HCT116 (cell line): ENCODE results near the gene LIN9. TPM values are rescaled to one million over a fixed set of nuclear protein-coding genes. Genes with fewer than 3 reads are reported as not detected.
A peak's percentile ranks its signal among the peaks of the same experiment; 100 is the strongest.

Experiments
- ATAC-seq: fragments of 200-7000 bp; cut with Tn5 transposase; 2 replicates; pipeline ENCODE4 v1.9.1; 2020; ENCODE audit warnings: mild to moderate bottlenecking, moderate library complexity
- BruUV-seq: library from RNA; stranded (reverse); fragments of 400-500 nt; replicated peaks from 2 replicates; lab custom pipeline; 2021; lab: Mats Ljungman, UMichigan
- CTCF ChIA-PET: fragments of 300-600 bp; sonication (Branson Sonifier 250); formaldehyde crosslinking; loops from one replicate; lab custom pipeline; 2021; ENCODE audit warnings: antibody characterized with exemption; lab: Charles Lee
- POLR2A ChIA-PET: fragments of 300-600, 350-600 bp; sonication (Branson Sonifier 250); formaldehyde crosslinking; loops from one replicate; lab custom pipeline; 2021; ENCODE audit warnings: antibody characterized with exemption; lab: Charles Lee
- RAD21 ChIA-PET, 2 experiments: fragments of 300-600 bp; sonication (Branson Sonifier 250); formaldehyde crosslinking; loops; one replicate each; lab custom pipeline; 2023; ENCODE audit warnings: low total read pairs in 2 of 2; ENCODE audit not compliant: uncharacterized antibody in 2 of 2, unreplicated experiment in 2 of 2, low non-redundant PET in 1 of 2; lab: Charles Lee
- DNase-seq: peaks from one replicate; pipeline ENCODE4 v3.0.0-alpha.2; 2010; ENCODE audit warnings: low read depth, low spot score
- H2AFZ ChIP-seq: fragments of 200-600 bp; shearing (Covaris generic), sonication (generic); 2 replicates; pipeline ENCODE4 v1.6.1; 2017; ENCODE audit warnings: low read depth, mixed run types, mixed read lengths, antibody characterized with exemption, low read length; ENCODE audit not compliant: poor library complexity, severe bottlenecking
- H3K27ac ChIP-seq: 2 replicates; pipeline ENCODE4 v1.5.1; 2012; ENCODE audit warnings: low read depth, low read length
- H3K27me3 ChIP-seq: fragments of 200-600 bp; sonication (generic); 2 replicates; pipeline ENCODE4 v1.6.1; 2016; ENCODE audit warnings: mixed run types, low read length, mixed read lengths; ENCODE audit not compliant: insufficient read depth
- H3K36me3 ChIP-seq, 2 experiments: fragments of 200-500 bp in 1 of 2; fragments of 200-600 bp in 1 of 2; sonication (Bioruptor generic) in 1 of 2; sonication (generic) in 1 of 2; 2 replicates each; pipeline versions ENCODE4 v1.5.1 to v1.6.1; 2014 to 2016; ENCODE audit warnings: low read length in 2 of 2, inconsistent platforms in 1 of 2, mixed read lengths in 1 of 2, mixed run types in 1 of 2; ENCODE audit not compliant: insufficient read depth in 2 of 2, control insufficient read depth in 1 of 2
- H3K4me1 ChIP-seq, 2 experiments: fragments of 200-600 bp in 1 of 2; sonication (generic) in 1 of 2; 2 replicates each; pipeline versions ENCODE4 v1.5.1 to v1.6.1; 2012 to 2017; ENCODE audit warnings: low read length in 2 of 2, inconsistent platforms in 1 of 2, mild to moderate bottlenecking in 1 of 2, mixed read lengths in 1 of 2, mixed run types in 1 of 2, moderate library complexity in 1 of 2; ENCODE audit not compliant: insufficient read depth in 2 of 2, control insufficient read depth in 1 of 2
- H3K4me2 ChIP-seq: fragments of 200-600 bp; sonication (generic); 2 replicates; pipeline ENCODE4 v1.6.1; 2017; ENCODE audit warnings: mixed run types, low read length, mixed read lengths
- H3K4me3 ChIP-seq, 2 experiments: fragments of 200-600 bp in 1 of 2; sonication (generic) in 1 of 2; replicated peaks in 1 of 2; 2 replicates each; pipeline ENCODE4 v1.5.1; 2011 to 2016; ENCODE audit warnings: low read length in 2 of 2, control low read depth in 1 of 2, low read depth in 1 of 2, mild to moderate bottlenecking in 1 of 2, mixed read lengths in 1 of 2, mixed run types in 1 of 2
- H3K79me2 ChIP-seq: fragments of 200-600 bp; sonication (generic); 2 replicates; pipeline ENCODE4 v1.6.1; 2017; ENCODE audit warnings: mild to moderate bottlenecking, mixed run types, low read length, moderate library complexity, mixed read lengths; ENCODE audit not compliant: insufficient read depth
- H3K9ac ChIP-seq: fragments of 200-600 bp; sonication (generic); 2 replicates; pipeline ENCODE4 v1.6.1; 2016; ENCODE audit warnings: low read length, mixed read lengths
- H3K9me2 ChIP-seq: fragments of 200-600 bp; sonication (generic), shearing (Covaris generic); 2 replicates; pipeline ENCODE4 v1.6.1; 2017; ENCODE audit warnings: mixed run types, mild to moderate bottlenecking, moderate library complexity; ENCODE audit not compliant: insufficient read depth
- H3K9me3 ChIP-seq, 2 experiments: fragments of 200-500 bp in 1 of 2; fragments of 200-600 bp in 1 of 2; sonication (Bioruptor generic) in 1 of 2; sonication (generic) in 1 of 2; 2 replicates each; pipeline ENCODE4 v1.6.1; 2014 to 2017; ENCODE audit warnings: low read length in 2 of 2, mixed read lengths in 2 of 2, inconsistent platforms in 1 of 2, low read depth in 1 of 2, mild to moderate bottlenecking in 1 of 2, mixed run types in 1 of 2, moderate library complexity in 1 of 2; ENCODE audit not compliant: control insufficient read depth in 1 of 2, insufficient read depth in 1 of 2
- H4K20me1 ChIP-seq: fragments of 200-600 bp; sonication (generic), shearing (Covaris generic); 2 replicates; pipeline ENCODE4 v1.6.1; 2017; ENCODE audit warnings: mixed run types, mild to moderate bottlenecking, moderate library complexity; ENCODE audit not compliant: insufficient read depth
- ELF1 ChIP-seq: IDR thresholded peaks from 2 replicates; pipeline ENCODE4 v1.6.1; 2012; ENCODE audit warnings: low read depth, borderline replicate concordance
- EZH2 ChIP-seq: fragments of 200-600 bp; sonication (generic); IDR thresholded peaks from 2 replicates; pipeline ENCODE4 v1.6.1; 2017; ENCODE audit warnings: antibody characterized with exemption, mixed run types
- EZH2phosphoT487 ChIP-seq: fragments of 200-600 bp; IDR thresholded peaks from 2 replicates; pipeline ENCODE4 v1.6.1; 2018; ENCODE audit warnings: antibody characterized with exemption, borderline replicate concordance
- JUND ChIP-seq: IDR thresholded peaks from 2 replicates; pipeline ENCODE4 v1.6.1; 2012
- MAX ChIP-seq: IDR thresholded peaks from 2 replicates; pipeline ENCODE4 v1.6.1; 2012
- REST ChIP-seq: IDR thresholded peaks from 2 replicates; pipeline ENCODE4 v1.6.1; 2012; ENCODE audit warnings: low read depth
- SIN3A ChIP-seq: IDR thresholded peaks from 2 replicates; pipeline ENCODE4 v1.6.1; 2012; ENCODE audit warnings: low read depth
- SP1 ChIP-seq: IDR thresholded peaks from 2 replicates; pipeline ENCODE4 v1.6.1; 2012; ENCODE audit warnings: low read depth
- TCF7L2 ChIP-seq: IDR thresholded peaks from 2 replicates; pipeline ENCODE4 v1.7.0; 2011; ENCODE audit warnings: borderline replicate concordance, inconsistent platforms; ENCODE audit not compliant: insufficient read depth, insufficient read length; ENCODE audit errors: extremely low read depth
- YY1 ChIP-seq: IDR thresholded peaks from 2 replicates; pipeline ENCODE4 v1.6.1; 2011; ENCODE audit warnings: low read length, low read depth, moderate library complexity, mild to moderate bottlenecking; ENCODE audit not compliant: insufficient replicate concordance; ENCODE audit errors: extremely low read depth
- ZFX ChIP-seq: fragments of 450-650 bp; IDR thresholded peaks from 2 replicates; pipeline ENCODE4 v1.6.1; 2017
- intact Hi-C: fragments of 100-400 bp; cut with micrococcal nuclease; formaldehyde crosslinking; loops from 2 replicates; pipeline ENCODE4 v1.10.0; 2022
- total RNA-seq: library from RNA; stranded (reverse); gene quantifications from one replicate; pipeline ENCODE4 v1.2.1, GENCODE V29; 2021; ENCODE audit not compliant: unreplicated experiment

The LIN9 gene
- total RNA-seq, 1 experiment from 2014 or later: 9.3 TPM

- TF ChIP-seq TCF7L2 (no peak), YY1 (no peak), EZH2 (no peak), SIN3A (no peak)
Measured at GRCh38 chr1:226311376-226311775, 2.4 kb upstream of the LIN9 start (continued).

GRCh38 chr1:226310637-226311195 is 1.8 kb upstream of the LIN9 start:
- DNase-seq: no peak
- H3K4me2 ChIP-seq: peak overlapping the region; percentile 96

GRCh38 chr1:226310245-226310540 is 1.2 kb upstream of the LIN9 start:
- DNase-seq (no peak), ATAC-seq (no peak)
- Histone ChIP-seq H3K27me3 (no peaks in the 10 kb centered on the region), H4K20me1 (no peaks in the 10 kb centered on the region), H3K4me2 (peak overlapping the region; percentile 96), H3K4me3 (peak overlapping the region in 1 of 2 experiments; percentile 56; a peak in 1 of 4 replicates), H3K9ac (peak overlapping the region; percentile 97), H3K9me2 (no peaks in the 10 kb centered on the region), H3K4me1 (peaks cover 14 to 26% of the 10 kb centered on the region in 2 experiments), H3K27ac (no peak overlapping the region), H3K79me2 (peaks cover 37% of the 10 kb centered on the region), H3K36me3 (no peaks in the 10 kb centered on the region), H3K9me3 (no peaks in the 10 kb centered on the region), H2AFZ (peak overlapping the region; percentile 71)
- BruUV-seq: no TSS peak
- ChIA-PET CTCF (interaction anchor here (1.1 kb wide), 1 partner anchor 185 kb away, joined by 3 read pairs; no protein-coding TSS in a partner anchor), POLR2A (no interaction called here), RAD21 (no interaction called here)
- intact Hi-C loops: no loop called here
- TF ChIP-seq YY1: no peak
- TF ChIP-seq SIN3A: no peak
- TF ChIP-seq SP1: no peak
- TF ChIP-seq ZFX: no peak
- no peak for TF ChIP-seq ELF1
- no peak for TF ChIP-seq JUND
- no peak for TF ChIP-seq REST
- no peak for TF ChIP-seq EZH2phosphoT487

More at GRCh38 chr1:226310637-226311195, 1.8 kb upstream of the LIN9 start:
- no TSS peak for BruUV-seq
- Histone ChIP-seq H3K9ac (no peak overlapping the region), H3K27me3 (no peaks in the 10 kb centered on the region), H3K9me3 (no peaks in the 10 kb centered on the region), H3K4me1 (peaks cover 14 to 26% of the 10 kb centered on the region in 2 experiments), H4K20me1 (no peaks in the 10 kb centered on the region), H2AFZ (no peak overlapping the region), H3K36me3 (no peaks in the 10 kb centered on the region), H3K79me2 (peaks cover 32% of the 10 kb centered on the region), H3K27ac (no peak overlapping the region), H3K4me3 (no peak overlapping the region), H3K9me2 (no peaks in the 10 kb centered on the region)
- no peak for TF ChIP-seq ELF1
- TF ChIP-seq MAX: peak; percentile 35; the same call in 1 of the 2 replicates
- intact Hi-C loops: no loop called here
- ChIA-PET RAD21 (no interaction called here), CTCF (interaction anchor here (1.1 kb wide), 1 partner anchor 185 kb away, joined by 3 read pairs; no protein-coding TSS in a partner anchor), POLR2A (no interaction called here)
- no peak for ATAC-seq
